Measurements from ENCODE around the gene PRR29. TPM values are rescaled to one million over a fixed set of nuclear protein-coding genes. Genes with fewer than 3 reads are reported as not detected.

PRR29 gene
- polyA plus RNA-seq, 3 donors = 0.03 to 2.1 (median 1.4) TPM

DNA sequence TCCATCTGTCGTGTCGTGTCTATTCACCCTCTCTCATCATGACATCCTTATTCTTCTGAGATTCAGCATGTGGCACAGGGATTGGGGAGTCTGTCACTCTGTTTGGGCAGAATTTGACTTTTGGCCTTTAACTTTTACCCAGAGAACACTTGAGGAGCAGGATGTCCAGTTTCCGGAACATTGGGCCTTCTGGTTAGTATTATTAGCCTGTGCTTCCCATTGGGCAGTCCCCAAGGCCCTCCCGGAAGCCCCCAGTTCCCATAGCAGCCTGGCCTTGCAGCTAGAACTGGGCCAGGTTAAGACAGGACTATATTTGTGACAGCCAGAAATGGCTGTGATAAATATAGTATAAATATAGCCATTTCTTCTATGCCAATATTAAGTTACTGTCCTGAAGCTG lies 35.0 kb upstream of the PRR29 start:
- Histone ChIP-seq H3K79me2 (ENCODE audit: insufficient read depth, low read length) (no peaks in the 10 kb centered on the region), H3K4me3 (replicated peaks in 1 of 3; ENCODE audit: low read depth in 2 of 3, low read length in 3 of 3) (no peak overlapping the region), H3K4me2 (replicated peaks; ENCODE audit: extremely low read depth, low read length, poor library complexity, severe bottlenecking) (no peak overlapping the region), H3K36me3 (replicated peaks in 1 of 2; ENCODE audit: control insufficient read depth in 1 of 2, insufficient read depth in 2 of 2, low read length in 2 of 2) (no peaks in the 10 kb centered on the region), H3K27me3 (ENCODE audit: control insufficient read depth in 2 of 2, insufficient read depth in 2 of 2, low read length in 2 of 2) (no peaks in the 10 kb centered on the region), H3K9me3 (replicated peaks in 1 of 2; ENCODE audit: control insufficient read depth in 1 of 2, insufficient read depth in 1 of 2, low read length in 2 of 2) (no peaks in the 10 kb centered on the region), H2AFZ (ENCODE audit: insufficient read depth, low read depth, low read length, poor library complexity, severe bottlenecking) (no peak overlapping the region), H3K27ac (ENCODE audit: low read depth in 1 of 2, low read length in 2 of 2) (no peak overlapping the region), H4K20me1 (ENCODE audit: insufficient read depth, low read length) (no peaks in the 10 kb centered on the region), H3K4me1 (ENCODE audit: control insufficient read depth in 1 of 2, insufficient read depth in 2 of 2, low read length in 2 of 2) (peaks cover 10 to 14% of the 10 kb centered on the region in 2 donors), H3K9ac (ENCODE audit: insufficient read depth, low read length, poor library complexity, severe bottlenecking) (no peak overlapping the region)
- H3K4me1 Mint-ChIP-seq = peaks cover 12% of the 10 kb centered on the region
- no peak overlapping the region for H3K4me3 Mint-ChIP-seq
- intact Hi-C loops (cut with micrococcal nuclease) = no loop called here
- peak overlapping the region in 3 of 7 donors; percentile 5 to 68 (median 12) for H3K27ac Mint-ChIP-seq
- 100% methylated on average over 1 of the region's 4 CpGs for WGBS (ENCODE audit: insufficient coverage)
- DNase-seq = no peak
- no peaks in the 10 kb centered on the region for H3K36me3 Mint-ChIP-seq
- TF ChIP-seq, protein P1, sequence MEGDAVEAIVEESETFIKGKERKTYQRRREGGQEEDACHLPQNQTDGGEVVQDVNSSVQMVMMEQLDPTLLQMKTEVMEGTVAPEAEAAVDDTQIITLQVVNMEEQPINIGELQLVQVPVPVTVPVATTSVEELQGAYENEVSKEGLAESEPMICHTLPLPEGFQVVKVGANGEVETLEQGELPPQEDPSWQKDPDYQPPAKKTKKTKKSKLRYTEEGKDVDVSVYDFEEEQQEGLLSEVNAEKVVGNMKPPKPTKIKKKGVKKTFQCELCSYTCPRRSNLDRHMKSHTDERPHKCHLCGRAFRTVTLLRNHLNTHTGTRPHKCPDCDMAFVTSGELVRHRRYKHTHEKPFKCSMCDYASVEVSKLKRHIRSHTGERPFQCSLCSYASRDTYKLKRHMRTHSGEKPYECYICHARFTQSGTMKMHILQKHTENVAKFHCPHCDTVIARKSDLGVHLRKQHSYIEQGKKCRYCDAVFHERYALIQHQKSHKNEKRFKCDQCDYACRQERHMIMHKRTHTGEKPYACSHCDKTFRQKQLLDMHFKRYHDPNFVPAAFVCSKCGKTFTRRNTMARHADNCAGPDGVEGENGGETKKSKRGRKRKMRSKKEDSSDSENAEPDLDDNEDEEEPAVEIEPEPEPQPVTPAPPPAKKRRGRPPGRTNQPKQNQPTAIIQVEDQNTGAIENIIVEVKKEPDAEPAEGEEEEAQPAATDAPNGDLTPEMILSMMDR (IDR thresholded peaks at IDR 0.05) = no peak
- peaks cover 0 to 5% (median 0%) of the 10 kb centered on the region in 7 donors for H3K9me3 Mint-ChIP-seq
- H3K27me3 Mint-ChIP-seq (ENCODE audit: low read depth in 3 of 3) = peaks cover 0 to 5% (median 2%) of the 10 kb centered on the region in 3 donors

DNA sequence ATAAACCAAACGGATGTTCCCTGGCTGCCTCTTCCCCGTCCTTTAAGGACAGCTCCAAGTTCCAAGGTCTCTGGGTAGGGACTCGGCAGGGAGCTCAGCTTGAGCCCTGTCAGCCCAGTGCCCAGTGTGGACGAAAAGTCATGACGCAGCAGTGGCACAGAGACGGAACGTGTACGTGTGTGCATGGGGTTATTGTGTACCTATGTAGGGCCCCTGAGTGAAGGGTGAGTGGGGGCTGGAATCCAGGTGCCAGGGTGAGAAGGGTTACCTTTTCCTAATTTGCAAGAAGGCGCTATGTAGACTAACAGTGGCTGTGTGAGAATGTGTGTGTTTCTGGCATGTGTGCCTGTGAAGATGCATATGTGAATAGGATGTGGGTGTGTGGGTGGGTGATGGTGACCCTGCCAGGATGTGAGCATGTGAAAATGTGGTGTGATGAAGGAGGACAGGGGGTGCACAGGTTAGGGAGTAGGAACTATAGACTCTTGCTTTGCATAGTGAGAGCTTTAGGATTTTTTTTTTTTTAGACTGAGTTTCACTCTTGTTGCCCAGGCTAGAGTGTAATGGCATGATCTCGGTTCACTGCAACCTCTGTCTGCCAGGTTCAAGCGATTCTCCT lies 31.4 kb upstream of the PRR29 start:
- Histone ChIP-seq H3K27me3 (ENCODE audit: control insufficient read depth in 2 of 2, insufficient read depth in 2 of 2, low read length in 2 of 2) (no peaks in the 10 kb centered on the region), H3K9ac (ENCODE audit: insufficient read depth, low read length, poor library complexity, severe bottlenecking) (no peak overlapping the region), H3K4me3 (replicated peaks in 1 of 3; ENCODE audit: low read depth in 2 of 3, low read length in 3 of 3) (no peak overlapping the region), H4K20me1 (ENCODE audit: insufficient read depth, low read length) (no peaks in the 10 kb centered on the region), H3K27ac (ENCODE audit: low read depth in 1 of 2, low read length in 2 of 2) (no peak overlapping the region), H3K9me3 (replicated peaks in 1 of 2; ENCODE audit: control insufficient read depth in 1 of 2, insufficient read depth in 1 of 2, low read length in 2 of 2) (no peaks in the 10 kb centered on the region), H3K79me2 (ENCODE audit: insufficient read depth, low read length) (no peaks in the 10 kb centered on the region), H2AFZ (ENCODE audit: insufficient read depth, low read depth, low read length, poor library complexity, severe bottlenecking) (no peak overlapping the region), H3K4me1 (ENCODE audit: control insufficient read depth in 1 of 2, insufficient read depth in 2 of 2, low read length in 2 of 2) (peaks cover 0 to 1% of the 10 kb centered on the region in 2 donors), H3K4me2 (replicated peaks; ENCODE audit: extremely low read depth, low read length, poor library complexity, severe bottlenecking) (no peak overlapping the region), H3K36me3 (replicated peaks in 1 of 2; ENCODE audit: control insufficient read depth in 1 of 2, insufficient read depth in 2 of 2, low read length in 2 of 2) (no peaks in the 10 kb centered on the region)
- peaks cover 0 to 5% (median 5%) of the 10 kb centered on the region in 3 donors for H3K27me3 Mint-ChIP-seq (ENCODE audit: low read depth in 3 of 3)
- peak overlapping the region in 1 of 7 donors; percentile 49 for H3K27ac Mint-ChIP-seq
- TF ChIP-seq, protein P1 (IDR thresholded peaks at IDR 0.05) = no peak
- peaks cover 3% of the 10 kb centered on the region for H3K4me1 Mint-ChIP-seq
- no peak overlapping the region for H3K4me3 Mint-ChIP-seq
- 95% methylated on average over 11 of the region's 11 CpGs for WGBS (ENCODE audit: insufficient coverage)
- DNase-seq = no peak
- no peaks in the 10 kb centered on the region for H3K36me3 Mint-ChIP-seq
- peaks cover 0 to 5% (median 0%) of the 10 kb centered on the region in 7 donors for H3K9me3 Mint-ChIP-seq
- intact Hi-C loops (cut with micrococcal nuclease) = no loop called here
